ENCODE results near the gene BUD31.

The BUD31 gene

DNA sequence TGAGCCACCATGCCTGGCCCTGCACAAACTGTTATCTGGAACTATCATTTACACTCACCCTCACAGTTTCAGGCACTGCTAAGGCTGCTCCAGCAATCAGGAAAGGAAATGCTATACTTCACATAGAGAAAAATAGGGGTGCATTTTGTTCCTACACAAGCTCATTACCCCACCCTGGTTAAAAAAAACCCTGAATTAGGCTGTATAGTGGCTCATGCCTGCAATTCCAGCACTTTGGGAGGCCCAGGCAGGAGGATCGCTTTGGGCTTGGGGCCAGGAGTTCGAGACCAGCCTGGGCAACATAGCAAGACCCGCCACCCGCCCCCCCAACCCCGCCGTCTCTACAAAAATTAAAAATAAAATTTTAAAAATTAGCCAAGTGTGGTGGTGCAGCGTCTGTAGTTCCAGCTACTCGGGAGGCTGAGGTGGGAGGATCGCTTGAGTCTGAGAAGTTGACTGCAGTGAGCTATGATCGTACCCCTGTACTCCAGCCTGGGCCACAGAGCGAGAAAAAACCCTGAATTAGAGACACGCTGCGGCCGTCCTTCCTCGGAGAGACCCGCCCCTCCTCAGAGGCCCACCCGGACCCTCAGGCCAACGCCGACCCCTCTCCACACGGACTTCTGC, 29.3 kb downstream of the BUD31 start:
- no peak for DNase-seq

DNA sequence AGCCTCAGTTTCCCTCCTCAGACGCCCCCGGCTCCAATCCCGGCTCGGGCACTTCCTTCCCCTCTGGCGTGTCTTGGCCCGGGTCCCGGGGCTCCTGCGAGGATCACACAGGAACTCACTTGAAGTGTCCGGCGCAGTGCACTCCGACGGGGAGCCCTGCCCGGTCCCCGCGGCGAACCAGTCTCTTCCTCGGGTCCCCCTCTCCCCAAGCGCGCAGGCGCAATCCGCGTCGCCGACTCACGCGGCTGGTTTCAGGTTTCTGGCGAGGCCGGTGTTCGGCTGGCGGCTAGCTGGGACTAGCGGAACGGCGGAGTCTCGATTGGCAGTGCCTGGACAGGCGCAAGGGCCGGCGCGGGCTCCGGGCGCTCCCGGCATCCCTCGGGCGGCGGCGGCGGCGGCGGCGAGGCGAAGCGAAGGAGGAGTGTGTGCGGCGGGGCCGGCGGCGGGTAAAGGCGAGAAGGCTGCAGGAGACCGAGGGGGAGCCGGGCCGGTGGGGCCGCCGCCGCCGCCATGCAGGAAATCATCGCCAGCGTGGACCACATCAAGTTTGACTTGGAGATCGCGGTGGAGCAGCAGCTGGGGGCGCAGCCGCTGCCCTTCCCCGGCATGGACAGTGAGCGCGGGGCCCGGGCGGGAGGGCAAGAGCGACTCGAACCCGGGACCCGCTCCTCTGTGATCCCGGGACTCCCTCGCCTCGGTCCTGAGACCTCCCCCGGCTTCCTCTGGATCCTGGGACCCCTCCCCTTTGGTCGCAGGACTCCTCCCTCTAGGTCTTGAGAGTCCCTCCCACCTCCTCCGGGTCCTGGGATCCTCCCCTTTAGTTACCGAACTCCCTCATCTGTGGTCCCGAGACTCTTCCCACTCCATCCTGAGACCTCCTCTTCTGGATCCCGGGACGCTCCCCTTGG, 30.1 kb downstream of the BUD31 start, which contains the start of the genes CPSF4 and PTCD1:
Gene CPSF4 (plus strand): TSS at position 371 of the 908 bp plus-strand sequence. CDS start 140 bp downstream, at position 511.
Gene PTCD1 (minus strand): TSS at position 226 of the 908 bp plus-strand sequence. CDS start 3,556 bp downstream, outside the sequence.
- DNase-seq: peak; percentile 92 to 95

DNA sequence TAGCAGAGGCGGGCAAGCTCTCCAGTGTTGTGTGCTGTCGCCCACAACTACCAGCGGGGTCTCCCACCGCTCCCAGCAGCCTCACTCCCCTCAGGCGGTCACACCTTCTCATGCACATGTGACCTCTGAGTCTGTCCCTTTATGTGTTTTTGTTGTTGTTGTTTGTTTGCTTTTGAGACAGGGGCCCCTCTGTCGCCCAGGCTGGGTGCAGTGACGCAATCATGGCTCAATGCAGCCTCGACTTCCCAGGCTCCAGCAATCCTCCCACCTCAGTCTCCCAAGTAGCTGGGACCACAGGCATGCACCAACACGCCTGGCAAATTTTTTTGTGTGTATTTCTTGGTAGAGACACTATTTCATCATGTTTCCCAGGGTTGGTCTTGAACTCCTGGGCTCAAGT, 31.4 kb downstream of the BUD31 start:
- DNase-seq: no peak

DNA sequence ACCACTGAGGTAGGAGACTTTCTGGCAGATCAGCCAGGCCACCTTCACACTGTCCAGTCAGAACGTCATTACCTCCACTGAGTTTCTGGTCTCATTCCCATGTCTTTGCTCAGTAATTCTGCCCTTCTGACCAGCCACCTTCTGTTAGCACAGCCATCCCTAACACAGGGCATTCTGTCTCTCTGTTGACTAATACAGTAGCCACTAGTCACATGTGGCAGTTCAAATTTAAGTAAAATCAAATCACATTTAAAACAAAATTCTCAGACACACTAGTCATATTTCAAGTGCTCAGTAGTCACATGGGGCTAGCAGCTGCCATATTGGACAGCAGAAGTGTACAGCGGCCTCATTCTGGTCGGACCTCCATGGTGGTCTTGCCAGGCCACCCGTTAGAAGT, 37.3 kb downstream of the BUD31 start:
- no peak for DNase-seq

DNA sequence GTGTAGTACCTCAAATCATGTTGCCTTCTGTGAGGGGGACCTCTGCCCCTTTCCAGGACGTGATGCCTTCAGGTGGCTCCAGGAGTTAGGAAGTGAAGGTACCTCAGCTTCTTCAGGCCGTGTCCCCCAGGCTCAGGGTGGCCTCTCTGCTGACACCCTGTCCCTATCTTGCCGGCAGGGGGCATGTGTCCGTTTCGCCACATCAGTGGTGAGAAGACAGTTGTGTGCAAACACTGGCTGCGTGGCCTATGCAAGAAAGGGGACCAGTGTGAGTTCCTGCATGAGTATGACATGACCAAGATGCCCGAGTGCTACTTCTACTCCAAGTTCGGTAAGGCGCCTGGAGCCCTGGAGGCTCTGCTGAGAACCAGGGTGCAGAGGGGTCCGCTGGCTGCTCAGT, 39.2 kb downstream of the BUD31 start:
- DNase-seq: no peak

DNA sequence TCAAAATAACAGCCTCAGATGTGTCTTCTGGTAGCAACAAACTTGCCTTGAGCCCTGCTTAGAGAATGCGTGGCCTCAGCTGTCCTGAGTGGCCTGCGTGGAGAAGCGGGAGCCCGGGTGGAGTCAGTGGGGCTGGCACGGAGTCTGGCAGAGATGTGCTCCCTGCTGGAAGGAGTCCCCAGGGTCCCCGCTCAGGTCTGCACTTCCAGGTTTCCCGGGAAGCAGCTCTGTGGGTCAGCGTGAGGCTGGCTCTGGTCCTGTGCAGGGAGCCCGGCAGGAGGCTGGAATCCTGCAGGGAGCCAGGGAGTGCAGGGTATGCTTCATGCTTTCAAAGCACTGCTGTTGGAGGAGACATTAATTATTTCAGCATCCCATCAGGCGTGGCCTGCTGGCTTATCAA, 40.1 kb downstream of the BUD31 start:
- DNase-seq: no peak

DNA sequence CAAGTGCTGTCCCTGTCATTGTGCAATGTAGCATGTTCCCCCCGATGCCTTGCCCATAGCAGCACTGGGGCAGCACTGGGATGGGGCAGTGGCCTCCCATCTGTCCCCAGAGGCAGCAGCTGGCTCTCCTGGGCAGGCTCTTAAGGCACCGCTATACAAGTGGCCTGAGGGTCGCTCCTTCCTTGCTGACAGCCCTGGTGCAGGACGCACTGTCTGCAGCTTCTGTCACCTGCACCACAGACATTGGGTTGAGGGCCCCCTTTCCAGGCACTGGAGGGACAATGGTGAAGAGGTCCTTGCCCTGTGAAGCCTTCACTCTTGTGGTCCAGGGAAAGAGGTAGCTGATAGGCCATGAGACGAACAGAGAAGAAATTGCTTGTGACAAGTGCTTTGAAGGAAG, 40.6 kb downstream of the BUD31 start:
- DNase-seq: no peak

DNA sequence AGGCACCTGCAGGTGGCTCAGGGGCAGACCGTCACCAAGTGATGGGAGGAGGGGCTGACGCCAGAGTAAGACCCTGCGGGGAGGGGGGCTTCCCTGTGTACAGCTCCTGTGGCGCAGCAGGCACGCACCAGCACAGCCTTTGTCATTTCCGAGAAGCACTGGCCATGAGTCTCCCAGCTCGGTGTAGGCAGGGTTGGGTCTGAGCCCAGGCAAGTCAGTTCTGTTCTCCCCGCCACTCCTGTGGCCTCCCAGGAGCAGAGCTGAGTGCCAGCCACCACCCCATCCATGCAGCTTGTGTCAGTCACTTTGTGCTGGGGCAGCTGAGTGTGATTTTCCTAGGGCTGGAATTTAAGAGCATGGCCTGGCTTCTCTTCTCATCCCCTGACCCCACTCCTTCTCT, 43.2 kb downstream of the BUD31 start:
- DNase-seq: peak in 1 of 2 donors; percentile 9

DNA sequence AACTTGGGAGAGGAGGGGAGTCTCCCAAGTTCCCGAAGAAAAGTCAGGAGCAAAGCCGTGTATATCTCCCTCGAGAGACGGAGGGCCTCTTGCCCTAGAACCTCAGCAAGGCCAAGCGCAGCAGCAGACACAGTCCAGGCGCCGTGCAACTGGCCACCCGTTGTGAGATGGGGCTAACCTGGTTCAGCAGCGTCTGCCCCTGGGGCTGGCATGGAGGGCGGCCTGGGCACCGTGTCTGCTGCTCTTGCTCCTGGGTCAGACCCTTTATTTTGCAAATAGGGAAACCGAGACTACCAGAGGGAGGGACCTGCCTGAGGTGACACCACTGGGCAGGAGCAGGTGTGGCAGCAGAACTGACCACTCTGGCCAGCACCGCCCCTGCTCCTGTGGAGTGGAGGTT, 43.8 kb downstream of the BUD31 start:
- no peak for DNase-seq

DNA sequence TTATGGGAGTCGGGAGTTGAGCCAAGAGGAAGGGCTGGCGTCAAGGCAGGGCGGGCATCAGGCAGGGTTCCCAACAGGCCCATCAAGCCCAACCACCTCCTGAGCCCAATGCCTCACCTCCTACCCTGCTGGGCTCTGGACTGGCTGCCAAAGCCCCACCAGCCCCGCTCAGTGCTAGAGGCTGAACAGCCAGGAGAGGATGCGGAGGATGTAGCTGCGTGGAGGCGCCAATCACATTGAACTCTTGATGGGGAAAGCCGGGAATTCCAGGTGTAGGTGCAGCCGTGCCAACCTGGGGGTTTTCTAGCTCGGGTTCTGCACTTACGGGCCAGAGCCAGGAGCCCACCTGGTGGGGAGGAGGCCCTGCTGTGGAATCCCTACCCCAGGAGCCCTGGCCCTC, 44.3 kb downstream of the BUD31 start:
- no peak for DNase-seq

DNA sequence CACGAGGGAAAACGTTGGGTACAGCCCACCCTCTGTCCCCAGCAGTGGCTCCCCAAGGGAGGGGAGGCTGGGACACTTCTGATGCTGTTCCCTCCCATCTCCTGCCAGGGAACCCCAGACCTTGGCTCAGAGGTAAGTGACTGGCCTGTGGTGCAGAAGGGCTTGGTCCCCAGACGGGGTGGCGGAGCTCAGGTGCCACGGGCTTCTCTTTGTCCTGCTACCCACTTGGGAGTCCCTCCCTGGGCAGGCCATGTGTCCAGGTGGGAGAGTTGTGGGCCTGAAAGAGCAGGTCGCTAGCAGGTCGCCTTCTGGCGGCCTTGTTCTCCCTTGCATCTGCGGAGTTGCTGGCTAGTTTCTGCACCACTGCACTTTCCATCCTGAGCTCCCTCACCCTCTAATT, 47.1 kb downstream of the BUD31 start:
- no peak for DNase-seq

DNA sequence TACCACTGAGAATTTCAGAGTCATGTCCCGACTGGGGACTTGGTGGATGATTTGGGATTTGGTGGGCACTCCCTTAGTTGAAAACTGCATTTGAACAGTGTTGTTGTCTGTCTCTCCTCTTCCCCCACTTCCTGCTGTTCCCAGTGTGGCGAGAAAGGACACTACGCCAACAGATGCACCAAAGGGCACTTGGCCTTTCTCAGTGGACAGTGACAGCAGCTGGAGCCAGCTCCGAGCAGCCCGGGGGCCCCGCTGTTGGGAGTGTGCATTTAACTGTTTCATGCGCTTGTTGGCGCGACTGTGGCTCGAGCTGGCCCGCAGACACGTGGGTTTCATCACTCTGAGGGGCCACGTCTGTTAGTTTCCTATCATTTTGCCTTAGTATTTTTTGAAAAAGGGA, 47.5 kb downstream of the BUD31 start:
- no peak for DNase-seq

DNA sequence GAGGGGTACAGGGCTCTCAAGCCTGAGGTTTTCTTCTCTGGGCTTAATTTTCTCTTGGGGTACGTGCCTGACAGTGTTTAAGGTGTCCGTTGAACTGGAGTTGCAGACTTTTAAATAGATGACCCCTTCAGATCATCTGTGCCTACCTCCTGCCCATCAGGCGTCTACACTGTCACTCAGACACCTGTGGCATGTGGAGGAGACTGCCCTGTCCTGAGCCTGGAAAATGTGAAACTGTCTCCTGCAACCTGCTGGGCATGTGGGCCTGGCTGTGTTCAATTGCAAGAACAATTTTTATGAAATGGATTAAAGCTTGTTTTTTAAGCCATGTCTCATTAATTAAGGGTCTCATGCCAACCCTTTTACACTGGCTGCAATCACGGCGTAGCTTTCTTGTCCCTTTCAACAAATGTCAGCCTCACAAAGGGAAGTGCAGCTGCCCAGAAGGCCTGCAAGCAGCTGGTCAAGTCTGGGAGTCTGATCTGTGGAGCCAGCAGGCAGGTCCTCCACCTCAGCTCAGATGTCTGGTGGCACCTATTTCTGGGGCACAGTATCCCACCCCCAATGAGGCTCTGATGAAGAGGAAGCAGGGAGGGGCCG, 48.4 kb downstream of the BUD31 start:
- no peak for DNase-seq

DNA sequence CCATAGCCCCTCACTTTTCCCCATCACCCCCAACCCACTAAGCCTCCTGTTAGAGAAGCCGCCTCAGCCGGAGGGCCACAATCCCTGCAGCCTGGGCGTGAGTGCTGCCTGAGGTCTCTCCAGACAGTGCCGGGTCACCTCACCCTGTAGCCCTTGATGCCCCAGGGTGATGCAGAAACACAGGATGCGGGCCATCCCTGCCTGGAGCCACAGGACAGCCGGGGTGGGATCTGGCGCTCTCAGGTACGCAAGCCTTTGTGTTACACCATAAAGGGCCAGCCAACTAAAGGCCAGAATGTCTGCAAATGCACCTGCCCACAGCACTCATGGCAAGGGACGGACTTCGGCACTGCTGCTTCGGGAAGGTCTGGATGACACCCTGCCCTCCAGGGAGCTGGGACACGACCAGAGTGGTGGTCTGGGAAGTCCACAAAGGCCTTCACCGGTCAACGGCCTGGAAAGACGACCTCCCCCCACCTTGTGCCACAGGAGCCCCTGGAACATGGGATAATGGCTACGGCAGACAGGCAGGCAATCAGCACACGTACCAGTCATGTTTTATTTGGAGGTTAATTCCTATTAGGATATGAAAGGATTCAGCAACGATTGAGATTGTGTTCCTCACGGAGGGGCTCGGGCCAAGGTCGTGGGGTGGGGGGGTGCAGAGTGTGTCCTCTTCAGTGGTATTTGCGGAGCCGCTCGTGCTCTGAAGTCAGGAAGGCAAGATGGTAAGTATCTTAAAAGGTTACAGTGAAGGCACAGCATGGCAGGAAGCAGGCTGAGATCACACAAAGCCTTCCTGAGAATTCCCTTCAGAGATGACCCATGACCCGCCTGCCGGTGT, 49.1 kb downstream of the BUD31 start:
- DNase-seq: no peak

DNA sequence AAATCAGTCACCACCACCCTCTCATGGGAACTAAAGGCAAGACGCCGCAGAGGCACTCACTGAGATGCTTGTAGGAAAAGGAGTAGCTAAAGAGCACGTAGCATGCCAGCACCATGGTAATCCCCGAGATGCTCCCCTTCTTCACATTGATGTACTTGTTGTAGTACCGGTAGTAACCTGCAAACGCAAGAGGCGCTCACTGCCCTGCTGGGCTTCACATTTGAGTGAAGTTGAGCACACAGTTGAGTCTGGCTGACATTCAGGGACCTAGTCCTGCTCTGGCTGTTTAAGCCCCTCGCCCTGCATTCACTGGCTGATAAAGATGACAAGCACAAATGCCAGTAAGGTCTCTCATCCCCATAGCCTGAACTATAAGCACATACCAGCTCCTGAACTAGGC, 50.3 kb downstream of the BUD31 start:
- DNase-seq: no peak

DNA sequence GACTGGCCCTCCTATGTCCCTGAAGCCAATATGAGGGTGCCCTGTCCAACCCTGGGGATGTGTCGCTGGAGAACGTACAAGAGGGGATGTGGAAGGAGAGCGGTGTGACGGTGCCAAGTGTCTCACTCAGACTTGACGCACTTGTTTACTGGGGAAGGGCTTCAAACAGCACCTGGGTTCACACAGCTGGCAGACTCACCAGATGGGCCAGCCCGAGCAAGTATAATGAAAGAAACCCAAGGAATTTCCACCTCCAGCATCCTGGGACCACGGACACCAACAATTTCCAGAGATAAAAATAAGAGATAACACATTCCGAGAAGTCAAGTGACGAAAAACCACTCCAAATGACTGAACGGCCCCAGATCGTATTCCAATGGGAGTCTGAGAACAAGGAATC, 51.9 kb downstream of the BUD31 start:
- DNase-seq: no peak

DNA sequence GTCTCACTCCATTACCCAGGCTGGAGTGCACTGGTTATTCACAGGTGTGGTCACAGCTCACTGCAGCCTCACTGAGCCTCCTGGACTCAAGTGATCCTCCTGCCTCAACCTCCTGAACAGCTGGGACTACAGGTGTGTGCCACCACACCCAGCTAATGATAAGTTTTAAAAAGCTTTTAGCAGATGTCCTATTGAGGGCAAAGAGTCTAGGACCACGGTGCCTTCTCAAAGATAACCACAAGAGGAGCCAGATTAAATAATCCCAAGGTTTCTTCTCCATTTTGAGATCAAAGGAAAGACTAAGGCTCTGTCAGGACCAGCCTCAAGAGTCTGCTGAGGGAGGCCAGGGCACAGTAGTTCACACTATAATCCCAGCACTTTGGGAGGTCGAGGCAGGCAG, 52.5 kb downstream of the BUD31 start:
- no peak for DNase-seq

DNA sequence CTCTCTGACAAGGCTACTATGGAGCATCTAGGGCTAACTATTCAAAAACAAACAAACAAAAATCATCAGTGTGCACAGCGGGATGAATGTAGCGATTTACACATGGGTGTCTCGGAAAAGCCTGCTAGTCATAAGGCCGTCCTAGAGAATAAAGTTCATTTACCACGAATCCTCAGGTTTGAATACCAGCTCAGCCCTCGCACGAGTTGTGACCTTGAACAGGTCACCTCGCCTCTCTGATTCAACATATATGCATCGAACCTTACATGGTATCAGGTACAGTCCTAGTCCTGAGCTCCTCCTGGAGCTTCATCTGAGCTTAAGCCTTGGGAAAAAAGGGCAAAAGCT, 56.6 kb downstream of the BUD31 start:
- DNase-seq: no peak

DNA sequence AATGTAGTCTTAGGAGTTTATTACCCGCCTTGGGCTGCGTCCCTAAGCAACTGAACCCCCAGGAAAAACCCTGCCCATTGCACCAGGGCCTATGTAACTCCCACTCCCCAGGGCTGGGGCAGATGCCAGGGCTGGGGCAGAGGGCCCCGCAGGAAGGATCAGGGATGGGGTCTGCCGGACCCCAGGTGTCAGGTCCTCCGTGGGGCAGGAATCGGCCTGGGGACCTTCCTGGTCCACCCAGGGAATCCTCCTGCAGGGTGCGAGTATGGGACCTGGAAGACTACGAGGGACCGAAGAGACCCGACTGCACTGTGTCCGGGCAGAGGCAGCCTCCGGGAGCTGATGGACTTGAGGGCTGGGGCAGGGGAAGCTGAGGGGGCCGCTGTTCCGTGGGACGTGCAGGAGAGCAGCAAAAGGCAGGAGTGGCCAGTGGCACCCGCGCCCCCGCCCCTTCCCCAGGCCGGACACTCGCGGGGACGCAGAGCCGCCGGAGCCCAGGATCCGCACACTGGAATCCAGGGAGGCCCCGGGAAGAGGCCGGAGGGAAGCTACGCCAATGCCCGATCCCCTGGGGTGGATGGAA, 59.7 kb downstream of the BUD31 start:
- DNase-seq: no peak
